BLaER1 treated with 17β-estradiol and CSF1 and Interleukin-3, amounts not matched to agents 10 nM and 100 nM (cell line): ENCODE data around the gene ATP11A.
A peak's percentile ranks its signal among the peaks of the same experiment; 100 is the strongest.

Experiments used
- H3K27ac ChIP-seq, 11 experiments: shearing (Covaris generic); formaldehyde crosslinking; 2 replicates each; pipeline ENCODE4 v1.8.1; 2022
- H3K27me3 ChIP-seq, 11 experiments: shearing (Covaris generic); formaldehyde crosslinking; 2 replicates each; pipeline ENCODE4 v1.8.1; 2022
- H3K36me3 ChIP-seq, 11 experiments: shearing (Covaris generic); formaldehyde crosslinking; 2 replicates each; pipeline ENCODE4 v1.8.1; 2022
- H3K4me1 ChIP-seq, 10 experiments: shearing (Covaris generic); formaldehyde crosslinking; 2 replicates each; pipeline ENCODE4 v1.8.1; 2022
- H3K4me2 ChIP-seq, 11 experiments: shearing (Covaris generic); formaldehyde crosslinking; 2 replicates each; pipeline ENCODE4 v1.8.1; 2022
- H3K4me3 ChIP-seq, 10 experiments: shearing (Covaris generic); formaldehyde crosslinking; 2 replicates each; pipeline ENCODE4 v1.8.1; 2022
- H3K9ac ChIP-seq, 11 experiments: shearing (Covaris generic); formaldehyde crosslinking; 2 replicates each; pipeline ENCODE4 v1.8.1; 2022
- H3K9me3 ChIP-seq, 11 experiments: shearing (Covaris generic); formaldehyde crosslinking; replicated peaks in 1 of 11; 2 replicates each; pipeline ENCODE4 v1.8.1; 2022
- H4K20me1 ChIP-seq, 11 experiments: shearing (Covaris generic); formaldehyde crosslinking; 2 replicates each; pipeline ENCODE4 v1.8.1; 2022
- Cebpa-rat ChIP-seq, 11 experiments: shearing (Covaris generic); IDR thresholded peaks; 2 replicates each; pipeline ENCODE4 v1.8.1; 2022

The ATP11A gene

DNA sequence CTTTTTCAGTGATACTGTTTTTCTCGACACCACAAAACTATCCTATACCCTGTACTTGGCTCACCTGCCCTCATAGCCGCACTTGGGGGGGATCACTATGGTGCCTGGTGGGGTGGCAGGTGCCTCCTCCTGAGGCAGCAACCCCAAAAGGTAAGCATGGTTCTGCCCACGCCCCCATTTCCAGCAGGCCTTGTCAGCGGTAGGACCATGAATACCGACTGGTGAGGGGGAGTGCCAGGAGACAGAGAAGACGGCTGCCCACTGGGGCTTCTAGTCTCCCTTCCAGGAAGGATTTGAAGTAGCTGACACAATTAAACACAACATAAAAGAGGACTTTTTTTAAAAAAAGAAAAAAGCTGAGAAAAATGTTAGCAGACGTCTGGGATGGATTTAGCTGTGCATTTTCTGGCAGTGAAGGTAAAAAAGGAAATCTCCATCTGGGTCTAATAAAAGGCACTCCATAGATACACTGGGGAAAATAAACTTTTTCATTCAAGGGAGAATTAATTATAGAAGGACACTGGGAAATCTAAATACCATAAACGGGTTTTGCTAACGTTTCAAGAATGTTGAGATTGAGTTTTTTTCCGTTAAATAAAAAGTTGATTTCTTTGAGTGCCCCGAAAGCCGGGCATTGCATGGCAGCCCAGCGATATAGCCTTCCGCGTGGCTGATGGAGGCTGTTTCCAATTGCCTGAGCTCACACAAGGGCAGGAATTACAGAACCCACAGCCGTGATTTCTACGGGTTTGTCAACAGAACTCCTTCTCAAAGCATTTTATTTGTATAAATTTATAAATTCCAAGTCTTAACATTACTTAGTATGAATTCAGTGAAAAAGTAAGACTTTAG lies 45.1 kb downstream of the ATP11A start:
- no peak overlapping the region for H3K4me2 ChIP-seq
- H3K9ac ChIP-seq: no peak overlapping the region
- peaks cover 91 to 100% (median 99%) of the 10 kb centered on the region in 11 experiments for H4K20me1 ChIP-seq
- no peak for TF ChIP-seq Cebpa-rat (IDR thresholded peaks at IDR 0.05)
- H3K4me1 ChIP-seq: peaks cover 2 to 25% (median 13%) of the 10 kb centered on the region in 10 experiments; a peak in 19 of 20 replicates
- no peaks in the 10 kb centered on the region for H3K27me3 ChIP-seq
- H3K9me3 ChIP-seq: no peaks in the 10 kb centered on the region
- H3K27ac ChIP-seq: no peak overlapping the region
- H3K36me3 ChIP-seq: peaks cover 0 to 44% (median 9%) of the 10 kb centered on the region in 11 experiments; a peak in 7 of 22 replicates
- H3K4me3 ChIP-seq: no peak overlapping the region

DNA sequence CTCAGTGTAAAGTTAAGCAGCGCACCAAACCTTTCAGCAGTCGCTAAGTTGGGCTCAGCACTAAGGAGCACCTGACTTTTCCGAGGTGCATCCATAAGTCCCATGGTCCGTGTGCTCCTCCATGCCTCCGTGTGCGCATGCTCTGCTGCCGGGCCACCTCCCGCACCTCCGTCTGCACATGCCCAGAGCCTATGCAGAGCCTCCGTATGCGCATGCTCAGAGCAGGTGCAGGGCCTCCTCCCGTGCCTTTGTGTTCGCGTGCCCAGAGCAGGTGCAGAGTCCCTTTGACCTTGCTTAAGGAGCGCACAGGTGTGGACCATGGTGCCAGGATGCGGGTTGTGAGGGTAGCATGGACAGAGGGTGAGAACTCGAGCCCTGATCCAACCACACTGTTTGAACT lies 46.0 kb downstream of the ATP11A start:
- Histone ChIP-seq H3K27ac (no peak overlapping the region), H3K9ac (no peak overlapping the region)

DNA sequence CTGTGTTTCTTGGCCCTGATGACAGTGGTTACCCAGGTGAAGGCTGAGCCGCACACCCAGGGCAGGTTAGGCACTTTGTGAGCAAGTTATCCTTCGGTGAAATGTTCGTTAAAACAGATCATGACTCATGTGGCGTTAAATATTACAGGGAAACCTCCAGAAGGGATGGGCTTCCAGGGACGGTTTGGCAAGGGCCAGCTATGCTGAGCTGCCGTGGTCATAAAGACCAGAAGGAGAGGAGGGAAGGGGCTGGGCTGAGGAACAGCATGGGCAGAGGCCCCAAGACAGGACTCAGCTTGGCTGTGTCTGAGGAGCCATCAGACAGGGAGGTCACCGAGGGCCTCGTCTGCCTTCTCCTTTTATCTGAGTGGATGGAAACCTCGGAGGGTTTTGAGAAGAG lies 47.5 kb downstream of the ATP11A start:
- Histone ChIP-seq H3K9ac (no peak overlapping the region), H3K27ac (no peak overlapping the region), H3K4me1 (peaks cover 9 to 39% (median 28%) of the 10 kb centered on the region in 10 experiments; a peak in 19 of 20 replicates), H3K4me2 (no peak overlapping the region), H3K4me3 (no peak overlapping the region), H3K36me3 (peaks cover 0 to 37% (median 6%) of the 10 kb centered on the region in 11 experiments; a peak in 7 of 22 replicates), H3K27me3 (no peaks in the 10 kb centered on the region), H4K20me1 (peaks cover 91 to 100% (median 99%) of the 10 kb centered on the region in 11 experiments), H3K9me3 (no peaks in the 10 kb centered on the region)
- TF ChIP-seq Cebpa-rat (IDR thresholded peaks at IDR 0.05): no peak

More for the DNA sequence above, 46.0 kb downstream of the ATP11A start:
- H3K9me3 ChIP-seq: no peaks in the 10 kb centered on the region
- H4K20me1 ChIP-seq: peaks cover 91 to 100% (median 99%) of the 10 kb centered on the region in 11 experiments
- no peak for TF ChIP-seq Cebpa-rat (IDR thresholded peaks at IDR 0.05)
- no peak overlapping the region for H3K4me2 ChIP-seq
- H3K36me3 ChIP-seq: peaks cover 0 to 35% (median 6%) of the 10 kb centered on the region in 11 experiments; a peak in 6 of 22 replicates
- H3K27me3 ChIP-seq: no peaks in the 10 kb centered on the region
- H3K4me1 ChIP-seq: peaks cover 8 to 33% (median 21%) of the 10 kb centered on the region in 10 experiments; a peak in 19 of 20 replicates
- no peak overlapping the region for H3K4me3 ChIP-seq

DNA sequence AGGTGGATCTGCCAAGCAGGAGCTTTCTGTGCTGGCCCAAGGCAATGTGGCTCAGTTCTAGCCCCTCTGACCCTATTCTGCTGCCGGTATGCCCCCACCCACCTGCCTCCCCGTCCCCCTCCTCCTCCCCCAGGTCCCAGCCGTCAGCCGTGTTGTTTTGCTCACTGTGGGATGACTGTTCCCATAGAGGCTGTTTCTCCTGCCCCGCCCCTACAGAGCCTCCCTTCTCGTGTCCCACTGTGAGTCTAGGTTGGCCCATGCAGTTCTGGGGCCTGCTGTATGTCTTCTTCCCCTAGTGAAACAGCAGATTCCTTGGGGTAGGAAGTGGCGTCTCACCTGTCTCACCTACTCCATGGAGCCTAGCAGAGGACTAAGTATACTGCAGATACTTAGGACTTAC lies 48.8 kb downstream of the ATP11A start:
- H3K4me2 ChIP-seq: peak overlapping the region in 3 of 11 experiments; percentile 54 to 80 (median 70); a peak in 3 of 22 replicates
- peaks cover 0 to 36% (median 6%) of the 10 kb centered on the region in 11 experiments; a peak in 7 of 22 replicates for H3K36me3 ChIP-seq
- TF ChIP-seq Cebpa-rat (IDR thresholded peaks at IDR 0.05): no peak

DNA sequence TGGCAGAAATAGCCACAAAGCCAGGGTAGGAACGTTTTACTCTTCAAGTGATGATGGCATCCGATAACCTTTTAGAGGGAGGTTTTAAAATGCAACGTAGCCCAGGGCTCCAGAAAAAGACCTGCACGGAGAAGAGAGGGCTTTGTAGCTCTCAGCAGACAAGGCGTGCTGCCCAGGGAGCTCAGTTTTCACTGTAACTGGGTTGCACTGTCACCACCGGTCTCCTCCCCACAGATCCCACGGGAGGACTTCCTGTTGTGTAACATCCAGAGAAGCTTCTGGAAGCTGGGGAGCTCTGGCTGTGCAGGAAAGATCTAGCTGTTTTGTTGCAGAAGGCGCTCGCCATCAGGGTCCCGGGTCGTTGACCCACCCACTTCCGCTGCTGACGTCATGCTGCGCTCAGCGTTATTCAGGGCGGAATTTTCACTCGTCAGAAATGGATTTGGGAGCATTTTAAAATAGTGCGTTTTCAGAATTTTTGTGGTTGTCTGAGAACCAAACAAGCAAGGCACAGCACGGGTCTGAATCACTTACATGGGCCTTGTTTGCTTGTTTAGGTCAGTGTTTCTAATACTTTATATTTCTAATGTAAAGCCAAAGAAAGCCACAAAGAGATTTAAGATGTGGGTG lies 50.8 kb downstream of the ATP11A start:
- Histone ChIP-seq H3K36me3 (peaks cover 0 to 25% (median 3%) of the 10 kb centered on the region in 11 experiments; a peak in 6 of 22 replicates), H3K27ac (peak overlapping the region in 1 of 11 experiments; percentile 9; a peak in 1 of 22 replicates), H3K4me3 (no peak overlapping the region), H3K27me3 (no peaks in the 10 kb centered on the region), H3K4me2 (peak overlapping the region; percentile 18 to 80 (median 64); a peak in 18 of 22 replicates), H3K9ac (peak overlapping the region in 1 of 11 experiments; percentile 11; a peak in 2 of 22 replicates), H3K9me3 (no peaks in the 10 kb centered on the region), H3K4me1 (peaks cover 20 to 64% (median 51%) of the 10 kb centered on the region in 10 experiments), H4K20me1 (peaks cover 91 to 100% (median 99%) of the 10 kb centered on the region in 11 experiments)
- no peak for TF ChIP-seq Cebpa-rat (IDR thresholded peaks at IDR 0.05)

More for the DNA sequence above, 48.8 kb downstream of the ATP11A start:
- Histone ChIP-seq H3K9me3 (no peaks in the 10 kb centered on the region), H3K27ac (no peak overlapping the region), H3K4me1 (peaks cover 9 to 52% (median 38%) of the 10 kb centered on the region in 10 experiments; a peak in 19 of 20 replicates), H4K20me1 (peaks cover 92 to 100% (median 99%) of the 10 kb centered on the region in 11 experiments), H3K4me3 (no peak overlapping the region), H3K9ac (no peak overlapping the region), H3K27me3 (no peaks in the 10 kb centered on the region)

DNA sequence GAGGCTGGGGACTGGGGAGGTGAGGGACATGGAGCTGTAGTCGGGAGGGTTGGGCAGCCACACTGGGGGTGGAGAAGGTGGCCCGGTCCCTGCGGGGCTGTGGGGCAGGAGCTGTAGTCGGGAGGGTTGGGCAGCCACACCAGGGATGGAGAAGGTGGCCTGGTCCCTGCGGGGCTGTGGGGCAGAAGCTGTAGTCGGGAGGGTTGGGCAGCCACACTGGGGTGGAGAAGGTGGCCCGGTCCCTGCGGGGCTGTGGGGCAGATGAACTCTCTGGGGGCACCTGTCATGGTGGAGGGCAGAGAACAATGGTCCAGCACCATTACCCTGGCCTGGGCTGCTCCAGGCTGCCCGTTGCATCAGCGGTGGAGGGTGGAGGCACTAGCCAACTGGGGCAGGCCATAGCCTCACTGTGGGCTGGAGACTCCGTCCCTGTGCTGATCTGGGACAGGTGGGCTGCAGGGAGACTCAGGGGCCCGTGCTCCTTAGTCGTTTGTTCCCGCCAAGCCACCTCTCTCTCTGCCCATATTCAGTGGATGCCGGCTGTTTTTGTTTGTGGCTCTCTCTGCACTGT lies 51.4 kb downstream of the ATP11A start:
- Histone ChIP-seq H4K20me1 (peaks cover 93 to 100% (median 99%) of the 10 kb centered on the region in 11 experiments), H3K27me3 (no peaks in the 10 kb centered on the region), H3K9ac (no peak overlapping the region), H3K4me2 (peak overlapping the region in 5 of 11 experiments; percentile 33 to 75 (median 70); a peak in 6 of 22 replicates), H3K27ac (peak overlapping the region in 1 of 11 experiments; percentile 9; a peak in 1 of 22 replicates), H3K4me3 (no peak overlapping the region), H3K4me1 (peaks cover 20 to 64% (median 51%) of the 10 kb centered on the region in 10 experiments), H3K36me3 (peaks cover 0 to 18% (median 0%) of the 10 kb centered on the region in 11 experiments; a peak in 4 of 22 replicates), H3K9me3 (no peaks in the 10 kb centered on the region)
- no peak for TF ChIP-seq Cebpa-rat (IDR thresholded peaks at IDR 0.05)

DNA sequence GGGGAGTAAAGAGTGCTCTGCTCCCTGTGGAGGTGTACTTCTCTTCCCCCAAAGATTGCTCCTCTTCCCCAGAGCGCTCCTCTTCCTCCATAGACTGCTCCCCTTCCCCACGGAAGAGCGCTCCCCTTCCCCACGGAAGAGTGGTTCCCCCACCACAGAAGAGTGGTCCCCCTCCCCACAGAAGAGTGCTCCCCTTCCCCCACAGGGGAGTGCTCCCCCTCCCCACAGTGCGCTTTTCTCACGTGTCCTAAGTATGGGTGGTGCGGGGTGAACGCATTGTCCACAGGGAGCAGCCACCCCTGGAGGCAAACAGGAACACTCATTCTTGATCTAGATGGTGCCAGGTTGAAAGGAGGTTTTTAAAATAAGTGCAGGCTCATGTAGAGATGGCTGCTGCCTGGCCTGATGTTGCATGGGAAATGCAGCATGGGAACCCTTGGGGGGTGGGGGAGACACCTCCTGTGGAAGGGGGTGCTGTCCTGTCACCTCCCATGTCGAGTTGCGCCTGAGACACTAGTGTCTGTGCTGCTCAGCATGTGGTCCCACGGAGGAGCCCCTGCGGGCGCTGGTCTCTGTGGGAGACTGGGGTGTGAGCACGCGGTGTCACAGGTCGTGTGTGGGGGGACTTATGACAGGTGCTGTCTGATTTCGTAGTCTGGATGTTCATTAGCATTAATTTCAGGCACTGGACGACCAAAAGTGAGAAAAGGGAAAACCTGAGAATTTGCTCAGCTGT lies 52.2 kb downstream of the ATP11A start:
- peaks cover 20 to 64% (median 51%) of the 10 kb centered on the region in 10 experiments for H3K4me1 ChIP-seq
- peaks cover 97 to 100% (median 99%) of the 10 kb centered on the region in 11 experiments for H4K20me1 ChIP-seq
- H3K27ac ChIP-seq: no peak overlapping the region
- no peaks in the 10 kb centered on the region for H3K9me3 ChIP-seq
- H3K4me3 ChIP-seq: no peak overlapping the region
- H3K9ac ChIP-seq: no peak overlapping the region
- TF ChIP-seq Cebpa-rat (IDR thresholded peaks at IDR 0.05): no peak
- H3K4me2 ChIP-seq: no peak overlapping the region
- H3K36me3 ChIP-seq: peaks cover 0 to 16% (median 0%) of the 10 kb centered on the region in 11 experiments; a peak in 5 of 22 replicates
- H3K27me3 ChIP-seq: no peaks in the 10 kb centered on the region

DNA sequence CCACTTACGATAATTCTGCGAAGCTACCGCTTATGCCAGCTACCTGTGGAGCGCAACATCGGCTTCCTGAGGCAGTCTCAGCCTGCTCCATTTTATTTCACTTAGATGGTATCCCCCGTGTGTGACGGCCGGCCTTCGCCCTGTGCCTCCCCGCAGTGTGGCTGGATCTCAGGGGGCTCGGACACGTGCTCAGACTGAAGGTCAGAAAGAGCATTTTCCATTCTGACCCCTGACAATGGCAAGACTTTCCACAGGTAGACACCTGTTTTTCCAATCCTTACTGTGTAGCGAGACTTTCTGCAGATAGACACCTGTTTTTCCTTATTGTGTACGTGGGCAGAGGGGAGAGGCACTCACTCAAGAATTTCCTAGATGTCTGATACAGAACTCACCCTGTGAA lies 52.7 kb downstream of the ATP11A start:
- peaks cover 20 to 60% (median 51%) of the 10 kb centered on the region in 10 experiments for H3K4me1 ChIP-seq
- H3K27ac ChIP-seq: no peak overlapping the region
- TF ChIP-seq Cebpa-rat (IDR thresholded peaks at IDR 0.05): no peak
- H3K9me3 ChIP-seq: no peaks in the 10 kb centered on the region
- no peak overlapping the region for H3K9ac ChIP-seq
- H4K20me1 ChIP-seq: peaks cover 97 to 100% (median 99%) of the 10 kb centered on the region in 11 experiments
- H3K27me3 ChIP-seq: no peaks in the 10 kb centered on the region
- 0 out of 22 replicates have a peak overlapping the region, but pooled peaks of 3 of the 11 experiments have one; percentile 7 to 46 (median 27) for H3K4me2 ChIP-seq
- peaks cover 0 to 18% (median 0%) of the 10 kb centered on the region in 11 experiments; a peak in 7 of 22 replicates for H3K36me3 ChIP-seq
- no peak overlapping the region for H3K4me3 ChIP-seq
